Tibial artery (tissue), 4 donors: ENCODE data around the gene MYO7B.

Source experiments
- DNase-seq, 2 donors: peaks; one replicate each; pipeline ENCODE4 v3.0.0-alpha.2; 2019
- H3K27ac ChIP-seq, 2 donors: fragments of 200-600 bp; sonication (generic) in 1 of 2; 1 replicate in 1 of 2; 2 replicates in 1 of 2; pipeline ENCODE4 v1.5.1; 2018 to 2019; ENCODE audit warnings: mild to moderate bottlenecking in 1 of 2
- H3K27me3 ChIP-seq, 2 donors: fragments of 200-600 bp; sonication (generic) in 1 of 2; one replicate each; pipeline versions ENCODE4 v1.5.1 to v1.6.0; 2016 to 2019
- H3K36me3 ChIP-seq, 3 donors: fragments of 200-600 bp; sonication (generic) in 2 of 3; one replicate each; pipeline ENCODE4 v1.5.1; 2016 to 2019; ENCODE audit warnings: mild to moderate bottlenecking in 2 of 3
- H3K4me1 ChIP-seq, 4 donors: fragments of 200-600 bp; sonication (generic) in 2 of 4; 1 replicate in 3 of 4; 2 replicates in 1 of 4; pipeline ENCODE4 v1.5.1; 2016 to 2019
- H3K4me3 ChIP-seq, 2 donors: fragments of 200-600 bp; sonication (generic) in 1 of 2; 1 replicate in 1 of 2; 2 replicates in 1 of 2; pipeline ENCODE4 v1.5.1; 2018 to 2019; ENCODE audit warnings: mild to moderate bottlenecking in 2 of 2
- H3K9me3 ChIP-seq, 3 donors: fragments of 200-600 bp; sonication (generic) in 1 of 3; one replicate each; pipeline ENCODE4 v1.5.1; 2016 to 2019
- CTCF ChIP-seq, 2 experiments: fragments of 200-600 bp in 1 of 2; fragments of 450-650 bp in 1 of 2; IDR thresholded peaks; one replicate each; pipeline ENCODE4 v1.5.1; 2017 to 2019; ENCODE audit warnings: antibody characterized with exemption in 2 of 2, mild to moderate bottlenecking in 1 of 2, moderate library complexity in 1 of 2
- intact Hi-C: fragments of 100-400 bp; cut with DNase I; formaldehyde crosslinking; loops from one replicate; pipeline ENCODE4 v1.15.0; 2023; ENCODE audit warnings: low total_unique reads

The MYO7B gene

DNA sequence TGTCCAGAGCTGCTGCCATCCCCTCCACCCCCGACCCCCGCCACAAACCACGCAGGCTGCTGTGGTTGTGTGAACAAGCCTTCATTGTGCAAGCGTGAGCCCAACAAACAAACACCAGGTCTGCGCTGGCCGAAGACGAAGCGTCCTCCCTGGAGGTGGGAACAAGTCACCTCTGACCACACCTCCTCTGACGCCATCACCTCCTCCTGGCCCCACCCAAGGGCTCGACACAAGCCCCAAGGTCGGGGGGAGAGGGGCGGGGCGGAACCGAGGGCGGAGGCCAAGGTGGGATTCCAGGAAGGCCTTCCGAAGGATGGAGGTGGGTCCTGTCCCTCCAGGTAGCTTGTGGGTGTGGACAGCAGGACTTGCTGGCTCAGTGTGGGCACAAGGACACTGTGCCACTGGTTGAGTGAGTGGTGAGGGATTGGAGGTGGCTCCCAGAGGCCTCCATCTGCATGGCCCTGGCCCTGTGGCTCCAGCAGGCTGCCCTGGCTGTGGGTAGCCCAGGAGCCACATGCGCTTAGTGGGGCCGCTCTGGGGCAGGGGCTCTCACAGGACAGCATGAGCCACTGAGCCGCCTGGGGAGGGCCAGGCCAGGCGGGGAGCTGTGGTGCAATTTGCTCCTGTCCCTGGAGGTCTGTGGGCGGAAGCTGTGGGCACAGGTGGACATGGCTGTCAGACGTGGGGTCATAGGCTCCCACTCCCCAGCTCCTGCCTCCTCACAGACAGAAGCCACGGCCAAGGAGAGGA, 103.1 kb downstream of the MYO7B start:
- Histone ChIP-seq H3K9me3 (no peaks in the 10 kb centered on the region), H3K27me3 (no peaks in the 10 kb centered on the region), H3K27ac (peak overlapping the region; percentile 72 to 81), H3K4me3 (no peak overlapping the region), H3K4me1 (peaks cover 0 to 46% (median 33%) of the 10 kb centered on the region in 4 donors), H3K36me3 (peaks cover 17 to 53% (median 33%) of the 10 kb centered on the region in 3 donors)
- no peak for DNase-seq
- no peak for TF ChIP-seq CTCF (IDR thresholded peaks at IDR 0.05)
- intact Hi-C loops, result loop anchor here (5.0 to 10.0 kb wide), 3 partner anchors 54 to 131 kb away; partner anchors contain the start of gene IWS1

DNA sequence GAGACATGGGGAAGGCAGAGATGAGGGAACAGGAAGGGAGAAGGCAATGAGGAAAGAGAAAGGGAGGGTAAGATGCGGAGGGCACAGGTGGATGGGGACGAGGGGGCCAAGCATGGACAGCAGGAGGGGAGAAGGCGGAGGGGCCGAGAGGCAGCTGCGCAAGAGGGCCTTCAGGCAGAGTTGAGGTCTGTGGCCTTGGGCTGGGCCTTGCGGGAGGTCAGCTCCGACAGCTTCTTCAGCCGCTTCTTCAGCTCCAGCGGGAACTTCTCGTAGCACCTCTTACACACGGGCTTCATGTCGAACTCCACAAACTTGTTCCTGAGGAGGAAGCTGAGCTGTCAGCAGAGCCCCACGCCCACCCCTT, 103.6 kb downstream of the MYO7B start:
- peaks cover 17 to 53% (median 33%) of the 10 kb centered on the region in 3 donors for H3K36me3 ChIP-seq
- DNase-seq, result no peak

DNA sequence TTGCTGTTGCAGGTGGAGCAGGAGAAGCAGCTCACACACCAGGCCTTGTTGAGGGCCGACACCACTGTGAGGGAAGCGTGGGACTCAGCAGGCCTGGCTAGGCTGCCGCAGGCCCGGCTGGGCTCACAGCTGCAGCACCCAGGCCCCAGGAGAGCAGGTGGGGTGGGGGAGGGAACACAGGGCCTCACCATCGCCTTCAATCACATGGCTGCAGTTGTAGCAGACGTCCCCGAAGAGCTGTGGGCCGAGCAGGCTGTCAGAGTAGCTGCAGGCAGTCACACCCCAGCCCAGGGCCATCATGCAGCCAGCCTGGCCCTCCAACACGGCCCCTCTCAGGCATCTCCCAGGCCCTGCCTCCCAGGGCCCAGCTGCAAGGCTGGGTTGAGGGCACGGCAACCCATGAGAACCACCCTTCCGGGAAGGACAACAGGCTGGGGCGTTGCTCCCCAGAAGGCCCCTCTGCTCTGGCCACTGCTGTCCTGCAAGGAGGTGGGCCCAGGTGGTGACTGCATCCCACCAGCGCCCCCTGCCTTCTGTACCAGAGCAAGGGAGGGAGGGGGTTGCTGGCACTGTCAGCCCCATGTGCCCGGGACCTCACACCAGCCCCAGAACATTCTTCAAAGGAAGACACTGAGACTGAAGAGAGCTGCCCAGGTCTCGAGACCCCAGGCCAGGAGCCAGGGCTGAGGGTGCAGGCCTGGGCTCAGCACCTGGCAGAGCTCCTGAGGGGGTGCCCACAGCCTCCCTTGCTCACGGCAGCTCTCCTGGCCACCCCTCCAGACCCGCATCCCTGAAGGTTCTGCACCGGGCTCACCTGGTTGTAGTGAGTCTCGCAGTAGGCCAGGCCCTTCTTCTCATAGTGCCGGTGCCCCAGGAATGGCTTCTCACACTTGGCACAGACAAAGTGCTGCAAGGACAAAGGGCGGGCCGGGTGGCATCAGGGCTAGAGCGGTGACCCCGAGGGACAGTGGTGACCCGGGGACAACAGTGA, 104.9 kb downstream of the MYO7B start:
- no peaks in the 10 kb centered on the region for H3K9me3 ChIP-seq
- TF ChIP-seq CTCF (IDR thresholded peaks at IDR 0.05), result no peak
- no peaks in the 10 kb centered on the region for H3K27me3 ChIP-seq
- H3K4me3 ChIP-seq, result no peak overlapping the region
- H3K36me3 ChIP-seq, result peaks cover 17 to 53% (median 33%) of the 10 kb centered on the region in 3 donors
- intact Hi-C loops, result no loop called here
- peaks cover 0 to 45% (median 26%) of the 10 kb centered on the region in 4 donors for H3K4me1 ChIP-seq
- peak overlapping the region; percentile 17 to 28 for H3K27ac ChIP-seq
- no peak for DNase-seq

More for the DNA sequence above, 103.6 kb downstream of the MYO7B start:
- TF ChIP-seq CTCF (IDR thresholded peaks at IDR 0.05), result no peak
- H3K27ac ChIP-seq, result peak overlapping the region in 1 of 2 donors; percentile 81
- peaks cover 0 to 46% (median 29%) of the 10 kb centered on the region in 4 donors for H3K4me1 ChIP-seq
- no peaks in the 10 kb centered on the region for H3K9me3 ChIP-seq
- no peak overlapping the region for H3K4me3 ChIP-seq
- no peaks in the 10 kb centered on the region for H3K27me3 ChIP-seq
- intact Hi-C loops, result loop anchor here (5.0 to 10.0 kb wide), 3 partner anchors 54 to 132 kb away; partner anchors contain the start of gene IWS1

GRCh38 chr2:127641133-127641532, 105.7 kb downstream of the MYO7B start:
- peak overlapping the region in 1 of 2 donors; percentile 28 for H3K27ac ChIP-seq
- H3K27me3 ChIP-seq, result no peaks in the 10 kb centered on the region
- H3K4me3 ChIP-seq, result no peak overlapping the region
- TF ChIP-seq CTCF (IDR thresholded peaks at IDR 0.05), result no peak
- no peaks in the 10 kb centered on the region for H3K9me3 ChIP-seq
- intact Hi-C loops, result no loop called here
- H3K4me1 ChIP-seq, result peaks cover 0 to 51% (median 23%) of the 10 kb centered on the region in 4 donors
- no peak for DNase-seq
- peaks cover 17 to 56% (median 37%) of the 10 kb centered on the region in 3 donors for H3K36me3 ChIP-seq

GRCh38 chr2:127641846-127642507, 106.5 kb downstream of the MYO7B start:
- H3K27me3 ChIP-seq, result no peaks in the 10 kb centered on the region
- peaks cover 17 to 61% (median 38%) of the 10 kb centered on the region in 3 donors for H3K36me3 ChIP-seq
- no peaks in the 10 kb centered on the region for H3K9me3 ChIP-seq
- intact Hi-C loops, result no loop called here
- no peak for DNase-seq
- no peak overlapping the region for H3K4me3 ChIP-seq
- TF ChIP-seq CTCF (IDR thresholded peaks at IDR 0.05), result no peak
- H3K4me1 ChIP-seq, result peaks cover 0 to 54% (median 27%) of the 10 kb centered on the region in 4 donors
- peak overlapping the region; percentile 50 to 52 for H3K27ac ChIP-seq
